Neural progenitor cell (in vitro differentiated cells): Measurements from ENCODE around the gene SMAP2. TPM values are rescaled to one million over a fixed set of nuclear protein-coding genes. Genes with fewer than 3 reads are reported as not detected.
"Not testable (repeated sequence)": the region's sequence is repeated elsewhere in the genome, so short reads cannot be mapped to it uniquely, and the experiment has no call there.

Experiments used
- DNase-seq: peaks from one replicate; pipeline ENCODE4 v3.0.0-alpha.2; 2016; ENCODE audit warnings: low spot score
- H2AFZ ChIP-seq: fragments of 200-600 bp; sonication (generic); replicated peaks from 2 replicates; pipeline ENCODE4 v1.6.1; 2016; ENCODE audit warnings: antibody characterized with exemption
- H3F3A ChIP-seq: fragments of 200-600 bp; sonication (generic); 2 replicates; pipeline ENCODE4 v1.6.1; 2016; ENCODE audit warnings: antibody characterized with exemption, low read depth
- H3K27ac ChIP-seq: fragments of 200-600 bp; sonication (generic); 2 replicates; pipeline ENCODE4 v1.5.1; 2016; ENCODE audit warnings: mild to moderate bottlenecking
- H3K27me3 ChIP-seq: fragments of 200-600 bp; sonication (generic); 2 replicates; pipeline ENCODE4 v1.6.1; 2016; ENCODE audit warnings: mild to moderate bottlenecking, moderate library complexity
- H3K36me3 ChIP-seq: fragments of 200-600 bp; sonication (generic); 2 replicates; pipeline ENCODE4 v1.5.1; 2016
- H3K4me1 ChIP-seq: fragments of 200-600 bp; sonication (generic); 2 replicates; pipeline ENCODE4 v1.6.1; 2016; ENCODE audit warnings: mixed run types
- H3K4me2 ChIP-seq: fragments of 200-600 bp; sonication (generic); 2 replicates; pipeline ENCODE4 v1.6.1; 2016
- H3K4me3 ChIP-seq: fragments of 200-600 bp; sonication (generic); 2 replicates; pipeline ENCODE4 v1.5.1; 2016
- H3K79me2 ChIP-seq: fragments of 200-600 bp; sonication (generic); 2 replicates; pipeline ENCODE4 v1.6.1; 2016; ENCODE audit warnings: low read depth
- H3K9ac ChIP-seq: fragments of 200-600 bp; sonication (generic); 2 replicates; pipeline ENCODE4 v1.6.1; 2016
- H3K9me3 ChIP-seq: fragments of 200-600 bp; sonication (generic); 2 replicates; pipeline ENCODE4 v1.5.1; 2016; ENCODE audit warnings: low read depth
- H4K20me1 ChIP-seq: fragments of 200-600 bp; sonication (generic); 2 replicates; pipeline ENCODE4 v1.6.1; 2016; ENCODE audit warnings: low read depth
- H3K27ac Mint-ChIP-seq: 3 replicates; pipeline ENCODE4 v1.8.0; 2021; ENCODE audit warnings: mixed read lengths
- H3K27me3 Mint-ChIP-seq: 2 replicates; pipeline ENCODE4 v1.8.0; 2022; ENCODE audit warnings: low read depth, mild to moderate bottlenecking, inconsistent platforms, moderate library complexity, mixed read lengths; ENCODE audit not compliant: insufficient read depth
- H3K36me3 Mint-ChIP-seq: 3 replicates; pipeline ENCODE4 v1.8.0; 2021; ENCODE audit warnings: mixed read lengths
- H3K4me1 Mint-ChIP-seq: 3 replicates; pipeline ENCODE4 v1.8.0; 2021; ENCODE audit warnings: mixed read lengths
- H3K4me3 Mint-ChIP-seq: 3 replicates; pipeline ENCODE4 v1.8.0; 2021; ENCODE audit warnings: mild to moderate bottlenecking, moderate library complexity, mixed read lengths
- H3K9me3 Mint-ChIP-seq: 3 replicates; pipeline ENCODE4 v1.8.0; 2020; ENCODE audit warnings: mixed read lengths
- CTCF ChIP-seq: fragments of 200-600 bp; sonication (generic); IDR thresholded peaks from 2 replicates; pipeline ENCODE4 v1.5.1; 2017; ENCODE audit warnings: antibody characterized with exemption, mild to moderate bottlenecking
- EZH2 ChIP-seq: fragments of 200-600 bp; sonication (generic); IDR thresholded peaks from 2 replicates; pipeline ENCODE4 v1.6.1; 2017; ENCODE audit warnings: antibody characterized with exemption, mild to moderate bottlenecking, moderate library complexity
- EZH2phosphoT487 ChIP-seq: fragments of 200-600 bp; sonication (generic); IDR thresholded peaks from 2 replicates; pipeline ENCODE4 v1.6.1; 2017; ENCODE audit warnings: antibody characterized with exemption
- total RNA-seq: library from RNA; depleted of rRNA; stranded (reverse); fragments of >200 nt; gene quantifications from 2 replicates; pipeline ENCODE4 v1.2.3, GENCODE V29; 2015; ENCODE audit warnings: low replicate concordance

Gene SMAP2
- total RNA-seq, 1 donor from 2014 or later, result 9.4 TPM

- H3K27me3 Mint-ChIP-seq, result no peaks in the 10 kb centered on the region
- no peak for DNase-seq
- H3K4me1 Mint-ChIP-seq, result peaks cover 25% of the 10 kb centered on the region
- Histone ChIP-seq H3K4me3 (no peak overlapping the region), H3K27ac (no peak overlapping the region), H3K9ac (no peak overlapping the region), H3K27me3 (no peaks in the 10 kb centered on the region), H4K20me1 (no peaks in the 10 kb centered on the region), H3K36me3 (no peaks in the 10 kb centered on the region), H3F3A (peaks cover 4% of the 10 kb centered on the region), H3K4me1 (peaks cover 23% of the 10 kb centered on the region), H3K4me2 (no peak overlapping the region), H3K9me3 (no peaks in the 10 kb centered on the region), H3K79me2 (peaks cover 3% of the 10 kb centered on the region), H2AFZ (no peak overlapping the region)
- no peak overlapping the region for H3K4me3 Mint-ChIP-seq
- TF ChIP-seq EZH2, result no peak
- TF ChIP-seq EZH2phosphoT487, result no peak
- no peak for TF ChIP-seq CTCF
- H3K36me3 Mint-ChIP-seq, result peaks cover 14% of the 10 kb centered on the region
- no peaks in the 10 kb centered on the region for H3K9me3 Mint-ChIP-seq
- H3K27ac Mint-ChIP-seq, result peak overlapping the region; percentile 23
Observed at GRCh38 chr1:40385437-40386358, 12.2 kb downstream of the SMAP2 start.

GRCh38 chr1:40386359-40386723 is 12.8 kb downstream of the SMAP2 start:
- H3K27ac Mint-ChIP-seq, result no peak overlapping the region
- H3K36me3 Mint-ChIP-seq, result peaks cover 14% of the 10 kb centered on the region
- peaks cover 6% of the 10 kb centered on the region for H3F3A ChIP-seq
- no peak overlapping the region for H3K4me3 ChIP-seq
- no peak overlapping the region for H3K9ac ChIP-seq
- H3K4me1 Mint-ChIP-seq, result peaks cover 25% of the 10 kb centered on the region
- H3K27ac ChIP-seq, result no peak overlapping the region
- no peaks in the 10 kb centered on the region for H3K36me3 ChIP-seq
- H2AFZ ChIP-seq, result no peak overlapping the region
- TF ChIP-seq EZH2 (no peak), CTCF (no peak), EZH2phosphoT487 (no peak)
- no peaks in the 10 kb centered on the region for H3K27me3 Mint-ChIP-seq
- H3K4me3 Mint-ChIP-seq, result no peak overlapping the region
- no peaks in the 10 kb centered on the region for H3K9me3 Mint-ChIP-seq
- no peaks in the 10 kb centered on the region for H3K27me3 ChIP-seq
- no peaks in the 10 kb centered on the region for H4K20me1 ChIP-seq
- peaks cover 3% of the 10 kb centered on the region for H3K79me2 ChIP-seq
- H3K4me2 ChIP-seq, result no peak overlapping the region
- H3K4me1 ChIP-seq, result peaks cover 25% of the 10 kb centered on the region
- no peak for DNase-seq
- H3K9me3 ChIP-seq, result no peaks in the 10 kb centered on the region

GRCh38 chr1:40386796-40387195 is 13.3 kb downstream of the SMAP2 start:
- Histone ChIP-seq H3K4me1 (peaks cover 29% of the 10 kb centered on the region), H3K27ac (no peak overlapping the region), H3K27me3 (no peaks in the 10 kb centered on the region), H3K9me3 (no peaks in the 10 kb centered on the region), H3F3A (peaks cover 11% of the 10 kb centered on the region), H3K79me2 (peaks cover 3% of the 10 kb centered on the region), H3K4me2 (no peak overlapping the region), H3K9ac (no peak overlapping the region), H4K20me1 (no peaks in the 10 kb centered on the region), H3K36me3 (no peaks in the 10 kb centered on the region), H2AFZ (no peak overlapping the region), H3K4me3 (no peak overlapping the region)
- Mint-ChIP-seq H3K36me3 (peaks cover 14% of the 10 kb centered on the region), H3K27me3 (no peaks in the 10 kb centered on the region), H3K27ac (no peak overlapping the region), H3K4me1 (peaks cover 25% of the 10 kb centered on the region), H3K9me3 (no peaks in the 10 kb centered on the region), H3K4me3 (no peak overlapping the region)
- TF ChIP-seq EZH2phosphoT487 (no peak), CTCF (no peak), EZH2 (no peak)
- DNase-seq, result no peak

GRCh38 chr1:40387381-40388306 is 14.1 kb downstream of the SMAP2 start:
- H3K27me3 ChIP-seq, H4K20me1 ChIP-seq, H3K9ac ChIP-seq, H3K27ac ChIP-seq, H2AFZ ChIP-seq, H3K27me3 Mint-ChIP-seq, DNase-seq, H3K9me3 Mint-ChIP-seq, H3K4me2 ChIP-seq, H3K4me3 ChIP-seq, H3K79me2 ChIP-seq, H3K9me3 ChIP-seq, H3K27ac Mint-ChIP-seq, H3K36me3 ChIP-seq, H3K4me3 Mint-ChIP-seq: not testable (repeated sequence)
- H3K4me1 Mint-ChIP-seq, result peaks cover 25% of the 10 kb centered on the region
- peaks cover 14% of the 10 kb centered on the region for H3K36me3 Mint-ChIP-seq
- Histone ChIP-seq H3F3A (peaks cover 19% of the 10 kb centered on the region), H3K4me1 (peaks cover 38% of the 10 kb centered on the region)

- Histone ChIP-seq H3F3A (peaks cover 15% of the 10 kb centered on the region), H3K4me1 (peaks cover 31% of the 10 kb centered on the region)
- peaks cover 14% of the 10 kb centered on the region for H3K36me3 Mint-ChIP-seq
- H3K4me3 Mint-ChIP-seq, H3K4me3 ChIP-seq, DNase-seq, H2AFZ ChIP-seq, H3K27me3 Mint-ChIP-seq, H3K4me2 ChIP-seq, H3K79me2 ChIP-seq, H3K9ac ChIP-seq, H3K27me3 ChIP-seq, H3K27ac ChIP-seq, H3K9me3 ChIP-seq, H3K36me3 ChIP-seq, H4K20me1 ChIP-seq, H3K9me3 Mint-ChIP-seq: not testable (repeated sequence)
- peaks cover 21% of the 10 kb centered on the region for H3K4me1 Mint-ChIP-seq
- peak overlapping the region; percentile 17 for H3K27ac Mint-ChIP-seq
Observed at GRCh38 chr1:40388456-40389321, 15.2 kb downstream of the SMAP2 start.
